Ammon's horn (tissue), 1 donor: ENCODE measurements around the gene TMEM139.
"Not testable (repeated sequence)": the region's sequence is repeated elsewhere in the genome, so short reads cannot be mapped to it uniquely, and the experiment has no call there.

Source experiments
- DNase-seq: peaks from one replicate; pipeline ENCODE4 v3.0.0-alpha.2; 2016; ENCODE audit warnings: low spot score

The TMEM139 gene

GRCh38 chr7:143289421-143289820 lies 4.7 kb downstream of the TMEM139 start:
- DNase-seq = no peak

GRCh38 chr7:143289888-143290287 lies 5.1 kb downstream of the TMEM139 start:
- DNase-seq = not testable (repeated sequence)

GRCh38 chr7:143290293-143290692 lies 5.5 kb downstream of the TMEM139 start:
- no peak for DNase-seq

GRCh38 chr7:143292876-143293275 lies 8.1 kb downstream of the TMEM139 start:
- DNase-seq = no peak

GRCh38 chr7:143295870-143296269 lies 11.1 kb downstream of the TMEM139 start:
- no peak for DNase-seq

GRCh38 chr7:143296686-143297085 lies 11.9 kb downstream of the TMEM139 start:
- no peak for DNase-seq

- DNase-seq = no peak
Observed at GRCh38 chr7:143299346-143299745, 14.6 kb downstream of the TMEM139 start.

GRCh38 chr7:143299840-143300239 lies 15.1 kb downstream of the TMEM139 start:
- DNase-seq = peak; percentile 38

GRCh38 chr7:143300959-143301935 lies 16.5 kb downstream of the TMEM139 start:
- no peak for DNase-seq

GRCh38 chr7:143303733-143304132 lies 19.0 kb downstream of the TMEM139 start:
- no peak for DNase-seq

- DNase-seq = no peak
Observed at GRCh38 chr7:143304938-143305337, 20.2 kb downstream of the TMEM139 start.

- DNase-seq = peak; percentile 83
Observed at GRCh38 chr7:143305423-143306070, 20.8 kb downstream of the TMEM139 start.

- DNase-seq = no peak
Observed at GRCh38 chr7:143308632-143309031, 23.9 kb downstream of the TMEM139 start.

- DNase-seq = no peak
Observed at GRCh38 chr7:143314127-143314526, 29.4 kb downstream of the TMEM139 start.

- DNase-seq = no peak
Observed at GRCh38 chr7:143315776-143316175, 31.0 kb downstream of the TMEM139 start, which contains the start of gene CLCN1. Gene CLCN1 (plus strand): TSS chr7:143316111. CDS start chr7:143316213, 102 bp downstream.

GRCh38 chr7:143316492-143316891 lies 31.7 kb downstream of the TMEM139 start:
- DNase-seq = no peak

- DNase-seq = no peak
Observed at GRCh38 chr7:143318661-143319060, 33.9 kb downstream of the TMEM139 start.

GRCh38 chr7:143320620-143321019 lies 35.9 kb downstream of the TMEM139 start:
- DNase-seq = no peak

- DNase-seq = no peak
Observed at GRCh38 chr7:143321242-143321641, 36.5 kb downstream of the TMEM139 start.

- peak; percentile 26 for DNase-seq
Observed at GRCh38 chr7:143321734-143322133, 37.0 kb downstream of the TMEM139 start.

GRCh38 chr7:143322760-143323633 lies 38.2 kb downstream of the TMEM139 start:
- DNase-seq = no peak

GRCh38 chr7:143323653-143324052 lies 38.9 kb downstream of the TMEM139 start:
- no peak for DNase-seq
